GM21367 (cell line): ENCODE data around the gene CKAP2.
"Not testable (repeated sequence)": the region's sequence is repeated elsewhere in the genome, so short reads cannot be mapped to it uniquely, and the experiment has no call there.

Source experiments
- ATAC-seq: cut with Tn5 transposase; IDR thresholded peaks from one replicate; pipeline ENCODE4 v1.9.1; 2021; ENCODE audit not compliant: unreplicated experiment

CKAP2 gene

GRCh38 chr13:52450793-52451116 lies 4.5 kb upstream of the CKAP2 start:
- no peak for ATAC-seq

DNA sequence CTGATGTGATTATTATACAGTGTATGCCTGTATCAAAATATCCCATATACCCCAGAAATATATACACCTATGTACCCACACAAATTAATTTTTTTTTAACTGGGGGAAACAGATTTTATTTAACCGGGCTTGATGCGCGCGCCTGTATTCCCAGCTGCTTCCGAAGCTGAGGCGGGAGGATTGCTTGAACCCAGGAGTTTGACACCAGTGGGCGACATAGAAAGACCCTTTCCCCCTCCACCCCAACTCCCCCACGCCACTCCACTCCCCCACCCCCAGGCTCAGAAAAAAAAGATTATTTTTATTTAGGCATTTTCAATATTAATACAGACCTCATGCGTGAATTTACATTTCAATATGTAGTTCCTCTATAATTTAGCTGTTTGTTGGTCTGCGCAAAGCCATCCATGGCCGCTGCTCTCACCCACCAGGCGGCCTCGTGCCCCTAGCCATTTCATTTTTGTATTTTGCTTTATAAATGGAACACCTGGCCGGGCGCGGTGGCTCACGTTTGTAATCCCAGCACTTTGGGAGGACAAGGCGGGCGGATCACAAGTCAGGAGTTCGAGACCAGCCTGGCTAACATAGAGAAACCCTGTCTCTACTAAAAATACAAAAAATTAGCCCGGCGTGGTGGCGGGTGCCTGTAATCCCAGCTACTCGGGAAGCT lies 4.0 kb upstream of the CKAP2 start:
- ATAC-seq, result no peak

DNA sequence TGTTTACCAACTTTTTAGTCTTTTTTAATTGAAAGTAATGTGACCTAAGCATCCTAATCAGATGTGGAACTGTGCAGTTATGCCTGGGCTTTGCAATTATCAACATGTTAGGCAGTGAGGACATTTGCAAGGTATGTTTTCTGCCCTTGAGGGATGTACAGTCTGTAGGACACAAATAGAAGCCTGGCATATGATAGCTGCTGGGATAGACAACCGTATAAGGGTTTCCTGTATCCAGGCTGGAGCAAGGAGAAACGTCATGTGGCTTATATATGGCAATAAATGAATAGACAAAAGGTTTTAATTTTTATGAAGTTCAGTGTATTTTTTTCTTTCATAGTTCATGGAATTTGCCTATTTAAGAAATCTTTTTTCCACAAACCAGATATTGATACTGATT lies 2.8 kb upstream of the CKAP2 start:
- ATAC-seq, result no peak

DNA sequence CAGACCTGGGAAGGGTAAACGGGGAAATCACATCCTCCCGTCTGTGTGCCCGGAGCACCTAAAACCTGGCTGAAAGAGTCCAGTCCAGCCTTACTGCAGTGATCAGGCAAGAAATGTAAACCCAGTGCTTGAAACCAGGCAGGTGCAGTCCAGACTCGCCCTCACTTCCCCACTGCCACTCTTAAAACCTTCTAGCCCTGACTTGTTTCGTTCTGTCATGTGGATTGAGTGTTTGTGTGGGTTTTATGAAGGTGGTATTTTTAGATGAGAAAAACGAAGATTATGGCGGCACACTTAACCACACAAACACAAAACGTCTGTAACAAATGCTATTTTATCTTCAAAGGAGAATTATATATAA lies 839 bp upstream of the CKAP2 start:
- ATAC-seq, result peak; percentile 34

DNA sequence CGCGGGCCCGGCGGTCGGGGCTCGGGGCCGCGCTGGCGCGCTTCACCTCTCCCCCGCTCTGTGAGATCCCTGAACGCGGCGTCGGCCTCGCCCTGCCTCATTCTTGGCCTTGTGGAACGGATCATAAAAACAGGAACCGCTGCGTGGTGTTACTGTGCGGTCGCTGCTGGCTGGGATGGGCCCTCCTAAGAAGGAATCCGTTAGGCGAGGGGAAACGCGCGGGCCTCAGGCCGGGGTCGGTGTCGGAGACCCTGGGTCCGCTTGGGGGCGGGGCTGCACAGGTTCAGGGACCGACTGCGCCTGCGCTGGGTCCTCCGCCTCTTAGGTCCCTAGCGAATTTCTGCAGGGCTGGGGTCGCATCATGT lies 381 bp downstream of the CKAP2 start:
- ATAC-seq, result peak; percentile 14

GRCh38 chr13:52459668-52460067 lies 4.4 kb downstream of the CKAP2 start:
- no peak for ATAC-seq

GRCh38 chr13:52461265-52461664 lies 6.0 kb downstream of the CKAP2 start:
- no peak for ATAC-seq

GRCh38 chr13:52463526-52463925 lies 8.2 kb downstream of the CKAP2 start:
- ATAC-seq, result no peak

- not testable (repeated sequence) for ATAC-seq
Measured at GRCh38 chr13:52468487-52468886, 13.2 kb downstream of the CKAP2 start.

- not testable (repeated sequence) for ATAC-seq
Measured at GRCh38 chr13:52480677-52481428, 25.6 kb downstream of the CKAP2 start.

DNA sequence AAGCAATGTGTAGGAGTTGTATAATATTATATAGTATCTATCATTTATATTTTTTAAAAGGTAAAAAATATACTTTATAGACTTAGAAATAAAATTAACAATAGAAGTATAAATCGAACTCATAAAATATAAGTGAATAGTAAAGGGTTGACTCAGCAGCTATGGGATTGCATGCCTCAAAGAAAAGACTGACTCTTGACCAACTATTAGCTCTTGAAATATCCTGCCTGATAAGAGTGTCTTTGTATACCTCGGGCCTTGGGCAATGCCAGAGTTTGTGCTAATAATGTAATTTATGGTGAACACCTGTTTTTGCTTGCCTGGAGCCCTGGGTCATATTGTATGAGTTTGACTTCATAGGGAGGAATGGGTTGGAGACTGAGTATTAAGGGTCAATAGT lies 31.8 kb downstream of the CKAP2 start:
- not testable (repeated sequence) for ATAC-seq

DNA sequence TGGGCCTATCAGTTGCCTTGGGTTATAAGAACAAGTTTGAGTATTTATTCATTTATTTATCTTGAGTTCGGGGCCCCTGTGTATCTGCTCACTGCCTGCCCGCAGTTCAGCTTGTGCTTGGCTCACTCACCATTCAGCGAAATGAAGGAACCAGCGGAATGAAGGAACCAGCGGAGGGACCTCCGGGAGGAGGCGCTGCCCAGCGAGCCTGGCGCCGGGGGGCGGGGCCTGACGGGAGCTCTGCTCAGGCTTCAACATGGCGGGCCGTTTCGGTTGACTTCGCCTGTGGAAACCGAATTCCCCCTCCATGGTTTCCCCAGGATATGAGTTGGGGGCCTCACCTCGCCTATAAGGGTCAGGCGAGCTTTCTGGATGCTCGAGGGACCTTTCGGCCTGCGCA lies 33.5 kb downstream of the CKAP2 start:
- not testable (repeated sequence) for ATAC-seq

DNA sequence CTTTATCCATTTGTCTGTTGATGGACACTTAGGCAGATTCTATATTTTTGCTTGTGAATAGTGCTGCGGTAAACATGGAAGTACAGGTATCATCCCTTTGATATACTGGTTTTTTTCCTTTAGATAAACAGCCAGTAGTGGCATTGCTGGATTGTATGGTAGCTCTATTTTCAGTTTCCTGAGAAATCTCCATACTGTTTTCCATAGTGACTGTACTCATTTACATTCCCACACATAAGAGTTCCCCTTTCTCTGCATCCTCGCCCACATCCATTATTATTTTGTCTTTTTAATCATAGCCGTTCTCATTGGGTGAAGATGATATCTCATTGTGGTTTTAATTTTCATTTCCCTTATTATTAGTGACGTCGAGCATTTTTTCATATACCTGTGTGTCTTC lies 35.7 kb downstream of the CKAP2 start:
- not testable (repeated sequence) for ATAC-seq

- ATAC-seq, result not testable (repeated sequence)
Measured at GRCh38 chr13:52494241-52494640, 39.0 kb downstream of the CKAP2 start.

GRCh38 chr13:52497979-52498378 lies 42.7 kb downstream of the CKAP2 start:
- peak; percentile 65 for ATAC-seq

DNA sequence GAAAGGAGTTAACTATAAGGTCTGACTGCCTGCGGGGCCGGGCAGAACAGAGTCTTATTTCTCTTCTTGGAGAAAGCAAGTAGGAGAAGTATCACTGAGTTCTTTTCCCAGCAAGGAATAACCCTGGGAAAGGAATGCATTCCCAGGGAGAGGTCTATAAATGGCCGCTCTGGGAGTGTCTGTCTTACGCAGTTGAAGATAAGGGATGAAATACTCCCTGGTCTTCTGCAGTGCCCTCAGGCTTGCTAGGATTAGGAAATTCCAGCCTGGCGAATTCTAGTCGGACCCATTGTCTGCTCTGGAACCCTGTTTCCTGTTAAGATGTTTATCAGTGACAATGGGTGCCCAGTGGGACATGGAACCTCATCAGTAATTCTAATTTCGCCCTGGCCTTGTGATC lies 47.0 kb downstream of the CKAP2 start:
- ATAC-seq, result not testable (repeated sequence)

DNA sequence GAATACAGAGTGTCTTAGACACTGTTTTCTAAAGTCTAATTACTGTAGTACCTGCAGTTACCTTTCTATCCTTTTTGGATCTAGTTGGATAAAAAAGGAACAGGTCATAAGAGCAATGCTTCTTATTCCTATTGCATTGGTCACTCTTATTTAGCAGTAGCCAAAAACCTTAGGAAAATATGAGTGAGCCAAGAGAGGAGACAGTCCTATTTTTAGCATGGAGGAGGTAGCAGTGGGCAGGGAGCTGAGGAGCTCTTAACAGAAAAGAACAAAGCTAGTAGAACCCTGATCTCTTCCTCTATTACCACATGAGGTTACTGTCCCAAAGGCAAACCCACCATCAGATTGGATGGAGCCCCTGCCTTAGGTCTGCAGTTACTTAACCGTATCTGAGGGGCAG lies 50.6 kb downstream of the CKAP2 start:
- ATAC-seq, result not testable (repeated sequence)

GRCh38 chr13:52509532-52509931 lies 54.3 kb downstream of the CKAP2 start:
- not testable (repeated sequence) for ATAC-seq

- ATAC-seq, result not testable (repeated sequence)
Measured at GRCh38 chr13:52510221-52510797, 55.0 kb downstream of the CKAP2 start.

DNA sequence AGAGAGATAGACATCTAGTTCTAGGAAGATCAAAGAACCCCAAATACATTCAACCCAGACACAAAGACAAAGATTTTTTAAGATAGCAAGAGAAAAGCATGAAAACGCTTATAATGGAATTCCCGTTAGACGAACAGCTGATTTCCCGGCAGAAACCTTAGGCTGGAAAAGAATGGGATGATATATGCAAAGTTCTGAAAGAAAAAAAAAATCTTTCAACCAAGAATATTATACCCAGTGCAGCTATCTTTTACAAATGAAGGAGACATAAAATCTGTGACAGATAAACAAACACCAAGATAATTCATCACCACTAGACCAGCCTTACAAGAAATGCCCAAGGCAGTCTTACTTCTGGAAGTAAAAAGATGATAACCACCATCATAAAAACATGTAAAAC lies 56.3 kb downstream of the CKAP2 start:
- not testable (repeated sequence) for ATAC-seq

- not testable (repeated sequence) for ATAC-seq
Measured at GRCh38 chr13:52513957-52514596, 58.8 kb downstream of the CKAP2 start.

- not testable (repeated sequence) for ATAC-seq
Measured at GRCh38 chr13:52523323-52523722, 68.0 kb downstream of the CKAP2 start.
